Prostate gland (tissue), 2 donors: Measurements from ENCODE around the gene NOXA1.

ENCODE experiments used
- POLR2A ChIP-seq: fragments of 450-650 bp; IDR thresholded peaks from one replicate; pipeline ENCODE4 v1.6.1; 2016; ENCODE audit warnings: antibody characterized with exemption, mild to moderate bottlenecking
- POLR2AphosphoS5 ChIP-seq: sonication (generic); formaldehyde crosslinking; IDR thresholded peaks from one replicate; pipeline ENCODE4 v1.6.1; 2017; ENCODE audit warnings: antibody characterized with exemption
- TF ChIP-seq, protein P1 (sequence below), 4 experiments: fragments of 200-600 bp in 2 of 4; fragments of 450-650 bp in 2 of 4; sonication (generic) in 2 of 4; IDR thresholded peaks; 1 replicate in 3 of 4; 2 replicates in 1 of 4; pipeline ENCODE4 v1.5.1; 2016 to 2019; ENCODE audit warnings: antibody characterized with exemption in 4 of 4, mild to moderate bottlenecking in 2 of 4, moderate library complexity in 2 of 4

DNA sequence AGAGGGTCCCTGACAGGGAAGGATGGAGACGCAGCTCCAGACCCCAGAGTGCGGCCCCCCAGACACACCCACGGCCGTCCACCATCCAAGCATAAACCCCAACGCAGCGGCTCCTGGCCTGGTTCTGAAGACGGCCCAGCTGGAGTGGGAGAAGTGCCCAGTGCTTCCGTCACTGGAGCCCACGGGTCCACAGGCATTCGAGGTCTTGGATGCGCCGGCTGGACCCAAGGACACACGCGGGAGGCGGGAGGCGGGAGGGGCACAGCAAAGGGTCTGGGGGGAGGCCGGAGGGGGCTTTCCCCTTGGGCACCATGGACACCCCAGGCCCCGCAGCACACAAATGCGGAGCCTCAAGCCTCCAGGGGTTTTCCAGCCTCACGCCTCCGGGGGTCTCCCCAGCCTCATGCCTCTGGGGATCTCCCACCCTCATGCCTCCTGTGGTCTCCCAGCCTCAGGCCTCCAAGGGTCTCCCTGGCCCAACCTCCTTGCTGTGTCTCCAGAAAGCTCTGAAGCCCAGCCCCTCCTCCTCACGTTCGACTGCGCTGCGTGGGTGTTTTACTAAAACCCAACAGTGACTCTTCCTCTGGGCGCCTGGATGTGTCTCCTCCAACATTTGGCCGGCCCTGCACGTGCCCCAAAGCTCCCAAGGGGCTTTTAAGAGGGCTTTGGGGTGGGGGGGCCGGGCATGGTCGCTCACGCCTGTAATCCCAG, 15.4 kb upstream of the NOXA1 start:
- TF ChIP-seq, protein P1, sequence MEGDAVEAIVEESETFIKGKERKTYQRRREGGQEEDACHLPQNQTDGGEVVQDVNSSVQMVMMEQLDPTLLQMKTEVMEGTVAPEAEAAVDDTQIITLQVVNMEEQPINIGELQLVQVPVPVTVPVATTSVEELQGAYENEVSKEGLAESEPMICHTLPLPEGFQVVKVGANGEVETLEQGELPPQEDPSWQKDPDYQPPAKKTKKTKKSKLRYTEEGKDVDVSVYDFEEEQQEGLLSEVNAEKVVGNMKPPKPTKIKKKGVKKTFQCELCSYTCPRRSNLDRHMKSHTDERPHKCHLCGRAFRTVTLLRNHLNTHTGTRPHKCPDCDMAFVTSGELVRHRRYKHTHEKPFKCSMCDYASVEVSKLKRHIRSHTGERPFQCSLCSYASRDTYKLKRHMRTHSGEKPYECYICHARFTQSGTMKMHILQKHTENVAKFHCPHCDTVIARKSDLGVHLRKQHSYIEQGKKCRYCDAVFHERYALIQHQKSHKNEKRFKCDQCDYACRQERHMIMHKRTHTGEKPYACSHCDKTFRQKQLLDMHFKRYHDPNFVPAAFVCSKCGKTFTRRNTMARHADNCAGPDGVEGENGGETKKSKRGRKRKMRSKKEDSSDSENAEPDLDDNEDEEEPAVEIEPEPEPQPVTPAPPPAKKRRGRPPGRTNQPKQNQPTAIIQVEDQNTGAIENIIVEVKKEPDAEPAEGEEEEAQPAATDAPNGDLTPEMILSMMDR (IDR thresholded peaks at IDR 0.05), result no peak
- TF ChIP-seq POLR2AphosphoS5 (no peak), POLR2A (no peak)
